IgD-negative memory B cell (primary cell): ENCODE data around the gene ROBO2. TPM values are rescaled to one million over a fixed set of nuclear protein-coding genes. Genes with fewer than 3 reads are reported as not detected.

Experiments used
- H3K27ac Mint-ChIP-seq, 3 donors: one replicate each; pipeline ENCODE4 v1.8.0; 2020 to 2022; ENCODE audit warnings: mild to moderate bottlenecking in 3 of 3, mixed read lengths in 3 of 3, moderate library complexity in 1 of 3
- H3K27me3 Mint-ChIP-seq: one replicate; pipeline ENCODE4 v1.8.0; 2021; ENCODE audit warnings: mixed read lengths
- H3K36me3 Mint-ChIP-seq: one replicate; pipeline ENCODE4 v1.8.0; 2020; ENCODE audit warnings: mild to moderate bottlenecking, mixed read lengths
- H3K4me1 Mint-ChIP-seq, 3 donors: one replicate each; pipeline ENCODE4 v1.8.0; 2020 to 2022; ENCODE audit warnings: mixed read lengths in 3 of 3, mild to moderate bottlenecking in 1 of 3
- H3K4me3 Mint-ChIP-seq, 4 donors: one replicate each; pipeline ENCODE4 v1.8.0; 2020 to 2022; ENCODE audit warnings: mild to moderate bottlenecking in 4 of 4, mixed read lengths in 4 of 4, moderate library complexity in 3 of 4
- H3K9me3 Mint-ChIP-seq, 3 donors: one replicate each; pipeline ENCODE4 v1.8.0; 2020 to 2021; ENCODE audit warnings: mixed read lengths in 3 of 3, mild to moderate bottlenecking in 1 of 3
- polyA plus RNA-seq: library from polyadenylated mRNA; unstranded; fragments of 300-500 nt; fragmentation: Illumina TruSeq; gene quantifications from one replicate; pipeline ENCODE4 v1.2.3, GENCODE V29; 2021

Gene ROBO2
- polyA plus RNA-seq, 1 donor from 2014 or later, result not detected

- Mint-ChIP-seq H3K9me3 (peaks cover 0 to 3% (median 0%) of the 10 kb centered on the region in 3 donors), H3K4me3 (no peak overlapping the region), H3K4me1 (no peaks in the 10 kb centered on the region), H3K27ac (no peak overlapping the region), H3K36me3 (no peaks in the 10 kb centered on the region), H3K27me3 (no peaks in the 10 kb centered on the region)
Measured at GRCh38 chr3:77071364-77071763, 31.5 kb downstream of the ROBO2 start.

- Mint-ChIP-seq H3K27me3 (no peaks in the 10 kb centered on the region), H3K36me3 (no peaks in the 10 kb centered on the region), H3K27ac (no peak overlapping the region), H3K9me3 (peaks cover 0 to 3% (median 0%) of the 10 kb centered on the region in 3 donors), H3K4me1 (no peaks in the 10 kb centered on the region), H3K4me3 (no peak overlapping the region)
Measured at GRCh38 chr3:77071809-77072208, 31.9 kb downstream of the ROBO2 start.

GRCh38 chr3:77072232-77072631 is 32.3 kb downstream of the ROBO2 start:
- Mint-ChIP-seq H3K4me3 (no peak overlapping the region), H3K9me3 (peaks cover 0 to 3% (median 0%) of the 10 kb centered on the region in 3 donors), H3K36me3 (no peaks in the 10 kb centered on the region), H3K27ac (no peak overlapping the region), H3K4me1 (no peaks in the 10 kb centered on the region), H3K27me3 (no peaks in the 10 kb centered on the region)

GRCh38 chr3:77078279-77078678 is 38.4 kb downstream of the ROBO2 start:
- H3K36me3 Mint-ChIP-seq, result no peaks in the 10 kb centered on the region
- H3K27ac Mint-ChIP-seq, result no peak overlapping the region
- peaks cover 0 to 7% (median 0%) of the 10 kb centered on the region in 3 donors for H3K9me3 Mint-ChIP-seq
- no peak overlapping the region for H3K4me3 Mint-ChIP-seq
- H3K27me3 Mint-ChIP-seq, result no peaks in the 10 kb centered on the region
- H3K4me1 Mint-ChIP-seq, result no peaks in the 10 kb centered on the region

- Mint-ChIP-seq H3K27ac (no peak overlapping the region), H3K36me3 (no peaks in the 10 kb centered on the region), H3K27me3 (no peaks in the 10 kb centered on the region), H3K4me1 (no peaks in the 10 kb centered on the region), H3K9me3 (peaks cover 0 to 7% (median 7%) of the 10 kb centered on the region in 3 donors), H3K4me3 (no peak overlapping the region)
Measured at GRCh38 chr3:77079988-77080610, 40.2 kb downstream of the ROBO2 start.

GRCh38 chr3:77081240-77081661 is 41.4 kb downstream of the ROBO2 start:
- H3K36me3 Mint-ChIP-seq, result no peaks in the 10 kb centered on the region
- H3K4me1 Mint-ChIP-seq, result no peaks in the 10 kb centered on the region
- no peak overlapping the region for H3K27ac Mint-ChIP-seq

GRCh38 chr3:77084511-77084910 is 44.6 kb downstream of the ROBO2 start:
- Mint-ChIP-seq H3K27ac (no peak overlapping the region), H3K9me3 (peaks cover 0 to 7% (median 3%) of the 10 kb centered on the region in 3 donors), H3K4me1 (no peaks in the 10 kb centered on the region), H3K4me3 (no peak overlapping the region), H3K27me3 (no peaks in the 10 kb centered on the region), H3K36me3 (no peaks in the 10 kb centered on the region)

More at GRCh38 chr3:77081240-77081661, 41.4 kb downstream of the ROBO2 start:
- Mint-ChIP-seq H3K4me3 (no peak overlapping the region), H3K9me3 (peaks cover 0 to 7% (median 7%) of the 10 kb centered on the region in 3 donors), H3K27me3 (no peaks in the 10 kb centered on the region)

- Mint-ChIP-seq H3K27ac (no peak overlapping the region), H3K36me3 (no peaks in the 10 kb centered on the region), H3K4me3 (no peak overlapping the region), H3K27me3 (no peaks in the 10 kb centered on the region), H3K9me3 (peaks cover 0 to 12% (median 5%) of the 10 kb centered on the region in 3 donors), H3K4me1 (no peaks in the 10 kb centered on the region)
Measured at GRCh38 chr3:77086408-77086807, 46.5 kb downstream of the ROBO2 start.

GRCh38 chr3:77091809-77092208 is 51.9 kb downstream of the ROBO2 start:
- Mint-ChIP-seq H3K9me3 (peaks cover 0 to 9% (median 6%) of the 10 kb centered on the region in 3 donors), H3K4me3 (no peak overlapping the region), H3K36me3 (no peaks in the 10 kb centered on the region), H3K27me3 (no peaks in the 10 kb centered on the region), H3K4me1 (no peaks in the 10 kb centered on the region), H3K27ac (no peak overlapping the region)

- no peaks in the 10 kb centered on the region for H3K4me1 Mint-ChIP-seq
- H3K9me3 Mint-ChIP-seq, result peaks cover 0 to 11% (median 9%) of the 10 kb centered on the region in 3 donors
- no peaks in the 10 kb centered on the region for H3K36me3 Mint-ChIP-seq
- no peak overlapping the region for H3K27ac Mint-ChIP-seq
- H3K4me3 Mint-ChIP-seq, result no peak overlapping the region
- H3K27me3 Mint-ChIP-seq, result no peaks in the 10 kb centered on the region
Measured at GRCh38 chr3:77093101-77093500, 53.2 kb downstream of the ROBO2 start.

GRCh38 chr3:77096145-77096544 is 56.2 kb downstream of the ROBO2 start:
- no peak overlapping the region for H3K27ac Mint-ChIP-seq
- H3K36me3 Mint-ChIP-seq, result no peaks in the 10 kb centered on the region
- no peaks in the 10 kb centered on the region for H3K4me1 Mint-ChIP-seq
- H3K4me3 Mint-ChIP-seq, result no peak overlapping the region
- H3K9me3 Mint-ChIP-seq, result peaks cover 0 to 7% (median 4%) of the 10 kb centered on the region in 3 donors
- H3K27me3 Mint-ChIP-seq, result no peaks in the 10 kb centered on the region

GRCh38 chr3:77096966-77097890 is 57.3 kb downstream of the ROBO2 start:
- no peak overlapping the region for H3K4me3 Mint-ChIP-seq
- H3K27ac Mint-ChIP-seq, result no peak overlapping the region
- no peaks in the 10 kb centered on the region for H3K36me3 Mint-ChIP-seq
- H3K9me3 Mint-ChIP-seq, result peaks cover 0 to 9% (median 4%) of the 10 kb centered on the region in 3 donors
- H3K4me1 Mint-ChIP-seq, result no peaks in the 10 kb centered on the region
- no peaks in the 10 kb centered on the region for H3K27me3 Mint-ChIP-seq

GRCh38 chr3:77102951-77103769 is 63.3 kb downstream of the ROBO2 start:
- Mint-ChIP-seq H3K9me3 (peaks cover 2 to 4% (median 3%) of the 10 kb centered on the region in 3 donors), H3K27ac (no peak overlapping the region), H3K36me3 (no peaks in the 10 kb centered on the region)

GRCh38 chr3:77122652-77123051 is 82.8 kb downstream of the ROBO2 start:
- Mint-ChIP-seq H3K27ac (no peak overlapping the region), H3K9me3 (peaks cover 3 to 8% (median 5%) of the 10 kb centered on the region in 3 donors), H3K36me3 (no peaks in the 10 kb centered on the region), H3K4me1 (no peaks in the 10 kb centered on the region), H3K27me3 (no peaks in the 10 kb centered on the region), H3K4me3 (no peak overlapping the region)

More at GRCh38 chr3:77102951-77103769, 63.3 kb downstream of the ROBO2 start:
- Mint-ChIP-seq H3K4me3 (no peak overlapping the region), H3K4me1 (no peaks in the 10 kb centered on the region), H3K27me3 (no peaks in the 10 kb centered on the region)

- Mint-ChIP-seq H3K27me3 (no peaks in the 10 kb centered on the region), H3K9me3 (peaks cover 0 to 5% (median 4%) of the 10 kb centered on the region in 3 donors), H3K36me3 (no peaks in the 10 kb centered on the region), H3K27ac (no peak overlapping the region), H3K4me3 (no peak overlapping the region), H3K4me1 (no peaks in the 10 kb centered on the region)
Measured at GRCh38 chr3:77125966-77126365, 86.1 kb downstream of the ROBO2 start.
